H9 (cell line): ENCODE data around the gene B3GNT4. TPM values are rescaled to one million over a fixed set of nuclear protein-coding genes. Genes with fewer than 3 reads are reported as not detected.
A peak's percentile ranks its signal among the peaks of the same experiment; 100 is the strongest.

ENCODE experiments used
- DNase-seq: peaks from one replicate; pipeline ENCODE4 v3.0.0-alpha.2; 2017
- H2AFZ ChIP-seq: one replicate; pipeline ENCODE4 v1.6.1; 2013; ENCODE audit warnings: mild to moderate bottlenecking, low read length, control low read depth, moderate library complexity
- H2AK5ac ChIP-seq: 2 replicates; pipeline ENCODE4 v1.6.1; 2013; ENCODE audit warnings: low read length, control low read depth, mixed read lengths; ENCODE audit not compliant: insufficient read length
- H2BK120ac ChIP-seq: one replicate; pipeline ENCODE4 v1.6.1; 2013; ENCODE audit warnings: low read depth, mild to moderate bottlenecking, low read length, control low read depth, inconsistent platforms; ENCODE audit not compliant: poor library complexity, severe bottlenecking
- H2BK12ac ChIP-seq: 2 replicates; pipeline ENCODE4 v1.6.1; 2013; ENCODE audit warnings: low read length, control low read depth, mixed read lengths, low read depth; ENCODE audit not compliant: insufficient read length
- H2BK15ac ChIP-seq: 2 replicates; pipeline ENCODE4 v1.6.1; 2013; ENCODE audit warnings: low read depth, low read length, control low read depth
- H2BK20ac ChIP-seq: one replicate; pipeline ENCODE4 v1.6.1; 2013; ENCODE audit warnings: low read depth, mild to moderate bottlenecking, low read length, control low read depth, inconsistent platforms; ENCODE audit not compliant: poor library complexity, severe bottlenecking
- H2BK5ac ChIP-seq: 2 replicates; pipeline ENCODE4 v1.6.1; 2013; ENCODE audit warnings: low read length, control low read depth, mixed read lengths; ENCODE audit not compliant: insufficient read length
- H3K14ac ChIP-seq: 2 replicates; pipeline ENCODE4 v1.6.1; 2013; ENCODE audit warnings: low read length, control low read depth; ENCODE audit not compliant: insufficient read depth
- H3K18ac ChIP-seq: 2 replicates; pipeline ENCODE4 v1.6.1; 2013; ENCODE audit warnings: low read depth, mild to moderate bottlenecking, mixed read lengths, low read length, control low read depth; ENCODE audit not compliant: insufficient read length
- H3K23ac ChIP-seq: 2 replicates; pipeline ENCODE4 v1.6.1; 2013; ENCODE audit warnings: low read length, control low read depth, mixed read lengths, low read depth; ENCODE audit not compliant: insufficient read length
- H3K23me2 ChIP-seq: 2 replicates; pipeline ENCODE4 v1.6.1; 2013; ENCODE audit warnings: low read depth, mild to moderate bottlenecking, mixed read lengths, low read length, control low read depth; ENCODE audit not compliant: insufficient read length, poor library complexity, severe bottlenecking
- H3K27ac ChIP-seq: 2 replicates; pipeline ENCODE4 v1.5.1; 2013; ENCODE audit warnings: low read length, control low read depth, mixed read lengths, low read depth; ENCODE audit not compliant: insufficient read length
- H3K27me3 ChIP-seq: 2 replicates; pipeline ENCODE4 v1.6.1; 2013; ENCODE audit warnings: low read length, control low read depth, inconsistent platforms; ENCODE audit not compliant: insufficient read depth
- H3K4ac ChIP-seq: 2 replicates; pipeline ENCODE4 v1.6.1; 2013; ENCODE audit warnings: low read depth, mild to moderate bottlenecking, control low read depth, inconsistent platforms, low read length, moderate library complexity
- H3K4me1 ChIP-seq: 2 replicates; pipeline ENCODE4 v1.6.1; 2013; ENCODE audit warnings: low read length, control low read depth, inconsistent platforms; ENCODE audit not compliant: insufficient read depth
- H3K4me2 ChIP-seq: 2 replicates; pipeline ENCODE4 v1.6.1; 2013; ENCODE audit warnings: low read length, control low read depth, mixed read lengths; ENCODE audit not compliant: insufficient read length, insufficient read depth
- H3K56ac ChIP-seq: 2 replicates; pipeline ENCODE4 v1.6.1; 2013; ENCODE audit warnings: low read depth, mild to moderate bottlenecking, mixed read lengths, low read length, control low read depth; ENCODE audit not compliant: insufficient read length
- H3K79me1 ChIP-seq: 2 replicates; pipeline ENCODE4 v1.6.1; 2013; ENCODE audit warnings: low read depth, mild to moderate bottlenecking, moderate library complexity, low read length, control low read depth, inconsistent platforms; ENCODE audit not compliant: insufficient read depth, poor library complexity, severe bottlenecking
- H3K79me2 ChIP-seq: 2 replicates; pipeline ENCODE4 v1.6.1; 2013; ENCODE audit warnings: low read length, control low read depth, inconsistent platforms; ENCODE audit not compliant: insufficient read depth
- H3K9ac ChIP-seq: 2 replicates; pipeline ENCODE4 v1.6.1; 2013; ENCODE audit warnings: low read length, control low read depth, mixed read lengths; ENCODE audit not compliant: insufficient read length; ENCODE audit errors: extremely low read depth
- H3K9me3 ChIP-seq: one replicate; pipeline ENCODE4 v1.6.1; 2013; ENCODE audit warnings: low read depth, low read length, inconsistent platforms; ENCODE audit not compliant: control insufficient read depth
- H3T11ph ChIP-seq: one replicate; pipeline ENCODE4 v1.6.1; 2013; ENCODE audit warnings: mild to moderate bottlenecking, low read length, control low read depth, inconsistent platforms
- H4K20me1 ChIP-seq: one replicate; pipeline ENCODE4 v1.6.1; 2013; ENCODE audit not compliant: control insufficient read depth, insufficient read length, insufficient read depth
- H4K5ac ChIP-seq: 2 replicates; pipeline ENCODE4 v1.6.1; 2013; ENCODE audit warnings: low read depth, mild to moderate bottlenecking, mixed read lengths, low read length, control low read depth; ENCODE audit not compliant: insufficient read length
- H4K8ac ChIP-seq: replicated peaks from 2 replicates; pipeline ENCODE4 v1.6.1; 2013; ENCODE audit warnings: low read length, control low read depth, mixed read lengths, low read depth; ENCODE audit not compliant: insufficient read length
- H4K91ac ChIP-seq: 2 replicates; pipeline ENCODE4 v1.6.1; 2013; ENCODE audit warnings: low read depth, mild to moderate bottlenecking, moderate library complexity, mixed read lengths, low read length, control low read depth; ENCODE audit not compliant: insufficient read length
- H3K27ac Mint-ChIP-seq, 3 experiments: 2 replicates in 2 of 3; 3 replicates in 1 of 3; pipeline ENCODE4 v1.8.0; 2020 to 2021; ENCODE audit warnings: mixed read lengths in 3 of 3, mild to moderate bottlenecking in 1 of 3, moderate library complexity in 1 of 3
- H3K27me3 Mint-ChIP-seq: 2 replicates; pipeline ENCODE4 v1.8.0; 2021; ENCODE audit warnings: low read depth, mild to moderate bottlenecking, moderate library complexity, mixed read lengths
- H3K36me3 Mint-ChIP-seq, 3 experiments: 2 replicates in 2 of 3; 3 replicates in 1 of 3; pipeline ENCODE4 v1.8.0; 2020 to 2021; ENCODE audit warnings: low read depth in 3 of 3, mixed read lengths in 3 of 3; ENCODE audit not compliant: insufficient read depth in 1 of 3
- H3K4me1 Mint-ChIP-seq, 2 experiments: 2 replicates each; pipeline ENCODE4 v1.8.0; 2020; ENCODE audit warnings: mixed read lengths in 2 of 2
- H3K4me3 Mint-ChIP-seq, 2 experiments: 2 replicates in 1 of 2; 3 replicates in 1 of 2; pipeline ENCODE4 v1.8.0; 2020 to 2021; ENCODE audit warnings: mild to moderate bottlenecking in 2 of 2, mixed read lengths in 2 of 2, moderate library complexity in 1 of 2
- H3K9me3 Mint-ChIP-seq, 2 experiments: 2 replicates in 1 of 2; 3 replicates in 1 of 2; pipeline ENCODE4 v1.8.0; 2020; ENCODE audit warnings: mild to moderate bottlenecking in 2 of 2, mixed read lengths in 2 of 2, moderate library complexity in 1 of 2
- CTCF ChIP-seq: fragments of 200-600 bp; sonication (generic); conservative IDR thresholded peaks from 3 replicates; pipeline ENCODE4 v1.8.0; 2021; ENCODE audit warnings: antibody characterized with exemption, mild to moderate bottlenecking
- WGBS: extraction: QIAGEN DNeasy Blood & Tissue Kit; methylation state at CpG from one replicate; pipeline ENCODE4 v1.1.7; 2013; ENCODE audit warnings: missing lambda C conversion rate, low lambda C conversion rate, mixed read lengths; ENCODE audit not compliant: insufficient read length; ENCODE audit errors: extremely low coverage; 5-methylcytosine and 5-hydroxymethylcytosine counted together
- total RNA-seq: library from RNA; stranded (reverse); gene quantifications from 2 replicates; pipeline ENCODE4 v1.2.1, GENCODE V29; 2021

Gene B3GNT4
- total RNA-seq, 1 experiment from 2014 or later: 1.0 TPM

GRCh38 chr12:122182887-122183587 is 20.5 kb upstream of the B3GNT4 start, which contains the start of gene LRRC43:
Gene LRRC43, plus strand, starts transcription at chr12:122183123. Its CDS starts 22 bp downstream, at chr12:122183145.
- Histone ChIP-seq H4K91ac (no peak within 1 kb of the TSS), H2AK5ac (no peak within 1 kb of the TSS), H4K5ac (no peak within 1 kb of the TSS), H3T11ph (no peak within 1 kb of the TSS), H3K56ac (no peak within 1 kb of the TSS), H3K23ac (no peak within 1 kb of the TSS), H2BK20ac (no peak within 1 kb of the TSS), H3K14ac (no peak within 1 kb of the TSS), H3K79me2 (no peaks in the 10 kb centered on the region), H3K79me1 (no peaks in the 10 kb centered on the region), H3K18ac (no peak within 1 kb of the TSS), H3K9ac (no peak within 1 kb of the TSS), H2BK12ac (no peak within 1 kb of the TSS), H2BK5ac (no peak within 1 kb of the TSS), H3K4me1 (no peaks in the 10 kb centered on the region), H3K4me2 (peak within 1 kb of the TSS; percentile 33), H2BK120ac (no peak within 1 kb of the TSS), H3K27ac (no peak within 1 kb of the TSS), H2AFZ (no peak within 1 kb of the TSS), H3K4ac (no peak within 1 kb of the TSS), H3K23me2 (no peaks in the 10 kb centered on the region), H2BK15ac (no peak within 1 kb of the TSS), H3K27me3 (no peaks in the 10 kb centered on the region), H4K20me1 (no peaks in the 10 kb centered on the region), H3K9me3 (no peaks in the 10 kb centered on the region), H4K8ac (no peak within 1 kb of the TSS)
- peaks cover 30% of the 10 kb centered on the region for H3K27me3 Mint-ChIP-seq
- H3K9me3 Mint-ChIP-seq: no peaks in the 10 kb centered on the region; a peak in 1 of 5 replicates
- peak within 1 kb of the TSS; percentile 66 to 85 for H3K4me3 Mint-ChIP-seq
- H3K27ac Mint-ChIP-seq: no peak within 1 kb of the TSS
- no peaks in the 10 kb centered on the region; a peak in 2 of 7 replicates for H3K36me3 Mint-ChIP-seq
- no peak for TF ChIP-seq CTCF
- no CpG with 5 or more reads among the region's 63 CpGs for WGBS
- H3K4me1 Mint-ChIP-seq: peaks cover 3 to 8% of the 10 kb centered on the region in 2 experiments; a peak in 2 of 4 replicates
- peak; percentile 78 for DNase-seq
